Keratinocyte (primary cell): ENCODE data around the gene PCDH9. TPM values are rescaled to one million over a fixed set of nuclear protein-coding genes. Genes with fewer than 3 reads are reported as not detected.

Experiments used
- DNase-seq: peaks from one replicate; pipeline ENCODE4 v3.0.0-alpha.2; 2011; ENCODE audit warnings: low read depth, missing footprints, low spot score
- FAIRE-seq: peaks from 2 replicates; lab custom pipeline; 2011; peaks lifted over from hg19 to GRCh38; lab: Jason Lieb, UNC
- H2AFZ ChIP-seq: 2 replicates; pipeline ENCODE4 v1.6.0; 2012; ENCODE audit warnings: low read length, control low read depth, inconsistent platforms; ENCODE audit not compliant: control insufficient read depth
- H3K27ac ChIP-seq: 2 replicates; pipeline ENCODE4 v1.5.1; 2011; ENCODE audit warnings: low read length; ENCODE audit not compliant: control insufficient read depth, insufficient read depth
- H3K27me3 ChIP-seq: 3 replicates; pipeline ENCODE4 v1.6.0; 2011; ENCODE audit warnings: low read length; ENCODE audit not compliant: control insufficient read depth, insufficient read depth; ENCODE audit errors: extremely low read depth
- H3K36me3 ChIP-seq, 2 experiments: 2 replicates in 1 of 2; 3 replicates in 1 of 2; pipeline ENCODE4 v1.5.1; 2011; ENCODE audit warnings: low read length in 2 of 2, mild to moderate bottlenecking in 1 of 2; ENCODE audit not compliant: control insufficient read depth in 2 of 2, insufficient read depth in 2 of 2; ENCODE audit errors: extremely low read depth in 1 of 2
- H3K4me1 ChIP-seq: 3 replicates; pipeline ENCODE4 v1.5.1; 2011; ENCODE audit warnings: low read length; ENCODE audit not compliant: control insufficient read depth, insufficient read depth; ENCODE audit errors: extremely low read depth
- H3K4me2 ChIP-seq: 3 replicates; pipeline ENCODE4 v1.6.0; 2011; ENCODE audit warnings: low read depth, low read length; ENCODE audit not compliant: control insufficient read depth, insufficient read depth; ENCODE audit errors: extremely low read depth
- H3K4me3 ChIP-seq, 3 experiments: fragments of 200-600 bp in 1 of 3; sonication (generic) in 1 of 3; 2 replicates in 2 of 3; 3 replicates in 1 of 3; pipeline ENCODE4 v1.5.1; 2011 to 2016; ENCODE audit warnings: low read length in 3 of 3, mild to moderate bottlenecking in 3 of 3, control low read depth in 2 of 3, inconsistent platforms in 1 of 3, low read depth in 1 of 3, mixed read lengths in 1 of 3, mixed run types in 1 of 3, moderate library complexity in 1 of 3; ENCODE audit not compliant: control insufficient read depth in 2 of 3, insufficient read depth in 2 of 3; ENCODE audit errors: extremely low read depth in 1 of 3
- H3K79me2 ChIP-seq: 2 replicates; pipeline ENCODE4 v1.6.0; 2012; ENCODE audit warnings: low read length; ENCODE audit not compliant: control insufficient read depth, insufficient read depth
- H3K9ac ChIP-seq: 3 replicates; pipeline ENCODE4 v1.6.0; 2011; ENCODE audit warnings: low read length; ENCODE audit not compliant: control insufficient read depth, insufficient read depth; ENCODE audit errors: extremely low read depth
- H3K9me1 ChIP-seq: 3 replicates; pipeline ENCODE4 v1.6.0; 2011; ENCODE audit warnings: low read length; ENCODE audit not compliant: control insufficient read depth, insufficient read depth; ENCODE audit errors: extremely low read depth
- H3K9me3 ChIP-seq: 2 replicates; pipeline ENCODE4 v1.5.1; 2012; ENCODE audit warnings: low read depth, low read length; ENCODE audit not compliant: control insufficient read depth
- H4K20me1 ChIP-seq: 3 replicates; pipeline ENCODE4 v1.6.0; 2011; ENCODE audit warnings: low read length; ENCODE audit not compliant: control insufficient read depth, insufficient read depth; ENCODE audit errors: extremely low read depth
- CTCF ChIP-seq, 3 experiments: IDR thresholded peaks in 1 of 3; conservative IDR thresholded peaks in 1 of 3; optimal IDR thresholded peaks in 1 of 3; 2 replicates in 2 of 3; 3 replicates in 1 of 3; pipeline versions ENCODE3 to v1.5.1; 2011; ENCODE audit warnings: low read length in 3 of 3, mild to moderate bottlenecking in 3 of 3, moderate library complexity in 2 of 3, control low read depth in 1 of 3, inconsistent platforms in 1 of 3; ENCODE audit not compliant: insufficient read depth in 2 of 3; ENCODE audit errors: extremely low read depth in 1 of 3
- EZH2 ChIP-seq: IDR thresholded peaks from one replicate; pipeline ENCODE4 v1.6.1; 2012; ENCODE audit warnings: inconsistent platforms, mild to moderate bottlenecking, low read length, moderate library complexity
- dilution Hi-C: fragments of 300-500 bp; cut with MboI; formaldehyde crosslinking; loops from one replicate; pipeline ENCODE4 v1.7.0; 2020; ENCODE audit warnings: low sequenced_read_pairs; ENCODE audit not compliant: extremely low pct_ligation_motif_present
- polyA plus RNA-seq, 5 experiments: library from polyadenylated mRNA; depleted of rRNA in 3 of 5; stranded (reverse) in 3 of 5; stranded (forward) in 1 of 5; unstranded in 1 of 5; fragments of >200 nt; gene quantifications; 1 replicate in 1 of 5; 2 replicates in 3 of 5; 3 replicates in 1 of 5; pipeline versions ENCODE4 v1.2.1 to v1.2.3, GENCODE V29; 2011 to 2012; ENCODE audit warnings: missing spikeins in 2 of 5, low read depth in 1 of 5, low replicate concordance in 1 of 5

PCDH9 gene
- polyA plus RNA-seq, 1 donor (not counting 4 experiments of a cell fraction or from before 2014, with no cell fraction given), result 0.21 TPM

GRCh38 chr13:67219113-67219512, 11.0 kb downstream of the PCDH9 start:
- dilution Hi-C loops, result no loop called here
- FAIRE-seq (no peak), DNase-seq (no peak)
- H4K20me1 ChIP-seq, result no peaks in the 10 kb centered on the region
- H3K9ac ChIP-seq, result no peak overlapping the region
- H3K27ac ChIP-seq, result no peak overlapping the region
- H3K4me2 ChIP-seq, result no peak overlapping the region
- H3K27me3 ChIP-seq, result no peaks in the 10 kb centered on the region
- TF ChIP-seq CTCF (optimal IDR thresholded peaks at IDR 0.05 in 1 of 3, IDR thresholded peaks at IDR 0.05 in 1 of 3, conservative IDR thresholded peaks at IDR 0.05 in 1 of 3; ENCODE audit: extremely low read depth in 1 of 3, insufficient read depth in 2 of 3, low read length in 3 of 3) (no peak), EZH2 (no peak)
- H3K4me1 ChIP-seq, result no peaks in the 10 kb centered on the region
- no peaks in the 10 kb centered on the region for H3K79me2 ChIP-seq
- H3K36me3 ChIP-seq, result no peaks in the 10 kb centered on the region
- H3K9me3 ChIP-seq, result no peaks in the 10 kb centered on the region
- no peaks in the 10 kb centered on the region for H3K9me1 ChIP-seq
- H2AFZ ChIP-seq, result no peak overlapping the region
- H3K4me3 ChIP-seq, result no peak overlapping the region

- dilution Hi-C loops, result no loop called here
- no peak overlapping the region for H3K27ac ChIP-seq
Observed at GRCh38 chr13:67217880-67218279, 12.3 kb downstream of the PCDH9 start.

More at GRCh38 chr13:67217880-67218279, 12.3 kb downstream of the PCDH9 start:
- Histone ChIP-seq H3K36me3 (no peaks in the 10 kb centered on the region), H2AFZ (no peak overlapping the region), H3K79me2 (no peaks in the 10 kb centered on the region), H3K4me1 (no peaks in the 10 kb centered on the region), H3K9ac (no peak overlapping the region), H3K4me2 (no peak overlapping the region), H3K9me1 (no peaks in the 10 kb centered on the region), H3K4me3 (no peak overlapping the region), H3K27me3 (no peaks in the 10 kb centered on the region), H4K20me1 (no peaks in the 10 kb centered on the region), H3K9me3 (no peaks in the 10 kb centered on the region)
- DNase-seq, result no peak
- TF ChIP-seq EZH2 (no peak), CTCF (optimal IDR thresholded peaks at IDR 0.05 in 1 of 3, IDR thresholded peaks at IDR 0.05 in 1 of 3, conservative IDR thresholded peaks at IDR 0.05 in 1 of 3; ENCODE audit: extremely low read depth in 1 of 3, insufficient read depth in 2 of 3, low read length in 3 of 3) (no peak)
- no peak for FAIRE-seq
